Psoas muscle (tissue), 8 donors: ENCODE measurements around the gene CCDC78. TPM values are rescaled to one million over a fixed set of nuclear protein-coding genes. Genes with fewer than 3 reads are reported as not detected.

ENCODE experiments used
- ATAC-seq, 4 donors: fragments of 200-7000 bp; cut with Tn5 transposase; one replicate each; pipeline ENCODE4 v1.9.1; 2020; ENCODE audit warnings: moderate library complexity in 3 of 4, mild to moderate bottlenecking in 2 of 4
- DNase-seq, 2 donors: peaks; one replicate each; pipeline ENCODE4 v3.0.0-alpha.2; 2020
- H3K27ac ChIP-seq: fragments of 200-600 bp; one replicate; pipeline ENCODE4 v1.8.0; 2022
- H3K27me3 ChIP-seq, 3 donors: fragments of 200-600 bp in 1 of 3; one replicate each; pipeline versions ENCODE4 v1.6.1 to v1.8.0; 2013 to 2022; ENCODE audit warnings: low read length in 2 of 3, mild to moderate bottlenecking in 2 of 3, moderate library complexity in 1 of 3; ENCODE audit not compliant: insufficient read depth in 3 of 3
- H3K36me3 ChIP-seq, 2 donors: fragments of 200-600 bp in 1 of 2; one replicate each; pipeline versions ENCODE4 v1.6.1 to v1.8.0; 2013 to 2022; ENCODE audit warnings: low read depth in 1 of 2, mild to moderate bottlenecking in 1 of 2, moderate library complexity in 1 of 2; ENCODE audit not compliant: insufficient read depth in 1 of 2
- H3K4me1 ChIP-seq: fragments of 200-600 bp; one replicate; pipeline ENCODE4 v1.8.0; 2022
- H3K4me3 ChIP-seq: fragments of 200-600 bp; one replicate; pipeline ENCODE4 v1.8.0; 2022; ENCODE audit warnings: mild to moderate bottlenecking
- H3K9me3 ChIP-seq: fragments of 200-600 bp; one replicate; pipeline ENCODE4 v1.8.0; 2022
- WGBS, 3 donors: extraction: QIAGEN DNeasy Blood & Tissue Kit; methylation state at CpG; one replicate each; pipeline versions ENCODE4 v1.1.6 to v1.1.7; 2013; 5-methylcytosine and 5-hydroxymethylcytosine counted together
- intact Hi-C, 2 donors: fragments of 100-400 bp; cut with DNase I; formaldehyde crosslinking; loops; one replicate each; pipeline versions ENCODE4 v1.11.0 to v1.14.2; 2022
- polyA plus RNA-seq, 3 donors: library from polyadenylated mRNA; stranded (reverse); fragments of 200-250 nt; gene quantifications; one replicate each; pipeline ENCODE4 v1.2.3, GENCODE V29; 2013
- total RNA-seq, 4 donors: library from RNA; stranded (reverse); fragmentation: NEBNext Ultra II Directional in 2 of 4; extraction: Animal tissue kit (Norgen Biotek cat#: 25700) in 2 of 4; gene quantifications; one replicate each; pipeline versions ENCODE4 v1.2.1 to v1.2.4, GENCODE V29; 2021 to 2023
- TF ChIP-seq, protein P1 (sequence below): fragments of 200-600 bp; IDR thresholded peaks from one replicate; pipeline ENCODE4 v1.8.0; 2022; ENCODE audit warnings: antibody characterized with exemption
- donor health status: healthy with polysubstance abuse.
- donor health status: DM: no; HTN: no; CAD: no; lungs with moderate emphysema.
- donor health status: Bipolar disorder and iron deficiency.
- donor health status: healthy.
- donor health status: DM: yes; HTN: yes; CAD: no.
- donor health status: DM: no; HTN: no; CAD: no.
- donor health status: DM: no; HTN: no; CAD: no.
- donor health status: DM: yes; HTN: yes; CAD: no.

Gene CCDC78
- total and polyA plus RNA-seq, 7 donors = 0.11 to 0.16 (median 0.12) TPM; not detected in 4

DNA sequence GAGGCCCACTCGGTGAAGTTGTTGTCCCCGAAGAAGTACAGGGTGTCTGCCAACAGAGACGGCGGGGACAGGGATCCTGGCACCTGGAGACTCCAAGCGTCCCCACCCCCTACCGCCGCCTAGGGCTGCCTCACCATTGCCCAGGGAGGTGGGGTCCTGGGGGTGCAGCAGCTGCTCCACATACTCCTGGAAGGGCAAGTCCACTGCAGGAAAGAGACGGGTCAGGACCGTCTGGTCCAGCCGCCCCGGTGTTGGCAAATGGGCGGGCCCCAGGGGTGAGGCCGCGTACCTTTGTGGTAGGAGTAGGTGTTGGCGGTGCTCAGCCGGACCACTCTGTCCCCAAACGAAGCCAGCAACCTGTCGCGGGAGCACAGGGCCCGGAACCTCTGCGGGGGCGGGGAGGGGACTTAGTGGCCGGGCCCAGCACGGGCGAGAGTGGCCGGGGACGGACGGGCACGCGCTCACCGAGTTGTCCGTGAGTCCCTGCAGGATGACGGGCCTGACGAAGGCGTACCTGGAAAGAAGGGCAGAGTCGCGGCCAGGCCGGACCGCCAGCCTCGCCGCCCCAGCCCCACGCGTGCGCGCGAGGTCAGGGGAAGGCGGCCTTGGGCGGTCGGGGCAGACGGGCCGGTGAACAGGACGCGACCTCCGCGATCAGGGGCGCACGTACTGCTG lies 42.7 kb downstream of the CCDC78 start:
- intact Hi-C loops = no loop called here
- ATAC-seq (no peak), DNase-seq (no peak)
- Histone ChIP-seq H3K9me3 (no peaks in the 10 kb centered on the region), H3K27me3 (no peaks in the 10 kb centered on the region), H3K36me3 (peaks cover 5 to 34% of the 10 kb centered on the region in 2 donors), H3K4me1 (peaks cover 43% of the 10 kb centered on the region), H3K4me3 (peak overlapping the region; percentile 79), H3K27ac (peak overlapping the region; percentile 68)
- whole genome bisulfite sequencing, 3 donors = 12 to 17% (median 12%) methylated on average over 31 to 57 of the region's 57 CpGs
- TF ChIP-seq, protein P1, sequence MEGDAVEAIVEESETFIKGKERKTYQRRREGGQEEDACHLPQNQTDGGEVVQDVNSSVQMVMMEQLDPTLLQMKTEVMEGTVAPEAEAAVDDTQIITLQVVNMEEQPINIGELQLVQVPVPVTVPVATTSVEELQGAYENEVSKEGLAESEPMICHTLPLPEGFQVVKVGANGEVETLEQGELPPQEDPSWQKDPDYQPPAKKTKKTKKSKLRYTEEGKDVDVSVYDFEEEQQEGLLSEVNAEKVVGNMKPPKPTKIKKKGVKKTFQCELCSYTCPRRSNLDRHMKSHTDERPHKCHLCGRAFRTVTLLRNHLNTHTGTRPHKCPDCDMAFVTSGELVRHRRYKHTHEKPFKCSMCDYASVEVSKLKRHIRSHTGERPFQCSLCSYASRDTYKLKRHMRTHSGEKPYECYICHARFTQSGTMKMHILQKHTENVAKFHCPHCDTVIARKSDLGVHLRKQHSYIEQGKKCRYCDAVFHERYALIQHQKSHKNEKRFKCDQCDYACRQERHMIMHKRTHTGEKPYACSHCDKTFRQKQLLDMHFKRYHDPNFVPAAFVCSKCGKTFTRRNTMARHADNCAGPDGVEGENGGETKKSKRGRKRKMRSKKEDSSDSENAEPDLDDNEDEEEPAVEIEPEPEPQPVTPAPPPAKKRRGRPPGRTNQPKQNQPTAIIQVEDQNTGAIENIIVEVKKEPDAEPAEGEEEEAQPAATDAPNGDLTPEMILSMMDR = no peak

DNA sequence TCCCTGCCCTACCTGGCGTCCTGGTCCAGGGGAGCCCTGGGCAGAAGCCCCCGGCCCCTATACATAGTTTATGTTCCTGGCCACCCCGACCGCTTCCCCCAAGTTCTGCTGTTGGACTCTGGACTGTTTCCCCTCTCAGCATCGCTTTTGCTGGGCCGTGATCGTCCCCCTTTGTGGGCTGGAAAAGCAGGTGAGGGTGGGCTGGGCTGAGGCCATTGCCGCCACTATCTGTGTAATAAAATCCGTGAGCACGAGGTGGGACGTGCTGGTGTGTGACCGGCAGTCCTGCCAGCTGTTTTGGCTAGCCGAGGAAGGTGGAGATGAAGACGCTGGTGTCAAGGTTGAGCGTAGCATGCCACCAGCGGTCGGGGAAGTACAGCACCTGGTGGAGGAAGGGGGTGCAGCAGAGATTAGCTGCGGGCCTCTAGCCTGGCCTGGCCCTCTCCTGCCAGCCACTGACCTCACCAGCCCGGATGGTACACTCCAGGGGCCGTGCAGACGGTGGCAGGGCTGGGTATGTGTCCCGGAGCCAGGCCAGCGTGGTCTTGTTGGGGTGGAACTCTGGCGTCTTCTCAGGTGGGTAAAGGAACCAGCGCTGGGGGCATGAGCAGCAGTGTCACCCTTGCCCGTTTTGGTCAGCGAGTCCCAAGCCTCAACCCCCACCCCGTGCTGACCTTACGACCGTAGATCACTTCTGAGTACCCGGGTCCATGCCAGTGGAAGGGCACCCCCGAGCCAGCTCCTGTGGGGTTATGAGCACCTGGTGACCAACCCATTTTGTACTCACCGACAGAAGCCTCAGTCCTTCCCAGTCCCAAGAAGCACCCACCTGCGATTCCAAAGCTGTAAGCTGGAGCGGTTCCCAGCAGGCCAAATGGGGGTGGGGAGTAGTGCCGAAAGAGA lies 43.5 kb downstream of the CCDC78 start:
- H3K27ac ChIP-seq = no peak overlapping the region
- peaks cover 40% of the 10 kb centered on the region for H3K4me1 ChIP-seq
- no peak for DNase-seq
- H3K9me3 ChIP-seq = no peaks in the 10 kb centered on the region
- TF ChIP-seq, protein P1 = no peak
- no peaks in the 10 kb centered on the region for H3K27me3 ChIP-seq
- H3K36me3 ChIP-seq = peaks cover 5 to 34% of the 10 kb centered on the region in 2 donors
- 68 to 76% (median 70%) methylated on average over 36 of the region's 36 CpGs for WGBS, 3 donors
- intact Hi-C loops = no loop called here
- H3K4me3 ChIP-seq = peak overlapping the region; percentile 79
- no peak for ATAC-seq

DNA sequence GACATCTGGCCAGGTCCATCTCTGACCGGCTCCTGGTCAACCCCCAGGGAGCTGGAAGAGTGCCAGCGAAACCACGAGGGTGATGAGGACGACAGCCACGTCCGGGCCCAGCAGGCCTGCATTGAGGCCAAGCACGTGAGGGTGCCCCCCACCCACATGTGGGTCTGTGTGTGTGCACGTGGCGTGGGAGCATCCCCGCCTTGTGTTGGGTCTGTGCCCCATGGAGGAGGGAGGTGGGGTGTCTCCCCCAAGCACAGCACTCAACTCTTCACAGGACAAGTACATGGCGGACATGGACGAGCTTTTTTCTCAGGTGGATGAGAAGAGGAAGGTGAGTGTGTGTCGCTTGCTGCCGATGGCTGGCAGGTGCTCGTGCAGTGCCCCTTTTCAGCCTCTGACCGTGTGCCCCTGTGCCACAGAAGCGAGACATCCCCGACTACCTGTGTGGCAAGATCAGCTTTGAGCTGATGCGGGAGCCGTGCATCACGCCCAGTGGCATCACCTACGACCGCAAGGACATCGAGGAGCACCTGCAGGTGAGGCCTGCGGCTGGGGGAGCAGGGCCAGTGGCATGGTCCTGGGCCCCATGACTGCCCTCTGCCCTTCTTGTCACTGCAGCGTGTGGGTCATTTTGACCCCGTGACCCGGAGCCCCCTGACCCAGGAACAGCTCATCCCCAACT lies 44.4 kb downstream of the CCDC78 start:
- no peak for DNase-seq
- H3K9me3 ChIP-seq = no peaks in the 10 kb centered on the region
- H3K4me1 ChIP-seq = peaks cover 40% of the 10 kb centered on the region
- peak overlapping the region; percentile 97 for H3K27ac ChIP-seq
- intact Hi-C loops = no loop called here
- no peaks in the 10 kb centered on the region for H3K27me3 ChIP-seq
- TF ChIP-seq, protein P1 = no peak
- ATAC-seq = no peak
- WGBS, 3 donors = 61 to 72% (median 65%) methylated on average over 28 of the region's 28 CpGs
- H3K4me3 ChIP-seq = peak overlapping the region; percentile 85
- peaks cover 5 to 33% of the 10 kb centered on the region in 2 donors for H3K36me3 ChIP-seq

DNA sequence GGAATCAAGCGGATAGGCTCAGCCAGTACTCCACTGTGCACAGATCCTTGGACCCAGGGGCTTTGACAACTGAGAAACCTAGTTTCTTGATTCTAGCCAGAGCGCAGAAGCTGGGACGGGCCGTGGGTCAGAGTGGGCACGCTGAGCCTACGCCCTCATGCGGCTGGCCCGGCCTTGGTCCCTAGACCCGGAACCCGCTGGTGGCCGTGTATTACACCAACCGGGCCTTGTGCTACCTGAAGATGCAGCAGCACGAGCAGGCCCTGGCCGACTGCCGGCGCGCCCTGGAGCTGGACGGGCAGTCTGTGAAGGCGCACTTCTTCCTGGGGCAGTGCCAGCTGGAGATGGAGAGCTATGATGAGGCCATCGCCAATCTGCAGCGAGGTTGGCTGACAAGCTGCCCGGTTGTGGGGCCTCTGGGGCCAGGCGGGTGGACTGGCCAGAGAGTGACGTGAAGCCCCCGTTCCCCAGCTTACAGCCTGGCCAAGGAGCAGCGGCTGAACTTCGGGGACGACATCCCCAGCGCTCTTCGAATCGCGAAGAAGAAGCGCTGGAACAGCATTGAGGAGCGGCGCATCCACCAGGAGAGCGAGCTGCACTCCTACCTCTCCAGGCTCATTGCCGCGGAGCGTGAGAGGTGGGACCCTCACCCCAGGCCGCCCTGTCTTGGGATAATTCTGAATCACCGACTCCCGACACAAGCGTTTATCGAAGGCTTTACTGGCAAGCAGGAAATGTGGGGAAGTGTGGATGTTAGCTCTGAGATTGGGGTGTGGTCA lies 45.1 kb downstream of the CCDC78 start:
- intact Hi-C loops = no loop called here
- Histone ChIP-seq H3K9me3 (no peaks in the 10 kb centered on the region), H3K27me3 (no peaks in the 10 kb centered on the region), H3K4me3 (peak overlapping the region; percentile 85), H3K36me3 (peaks cover 5 to 25% of the 10 kb centered on the region in 2 donors), H3K27ac (peak overlapping the region; percentile 97), H3K4me1 (peaks cover 40% of the 10 kb centered on the region)
- WGBS, 3 donors = 33 to 39% (median 36%) methylated on average over 44 of the region's 44 CpGs
- ATAC-seq = peak in 1 of 4 donors; percentile 0
- DNase-seq = peak; percentile 68 to 89
- TF ChIP-seq, protein P1 = no peak
